HG02885 (cell line): ENCODE measurements around the gene TMOD4.
"Not testable (repeated sequence)": the region's sequence is repeated elsewhere in the genome, so short reads cannot be mapped to it uniquely, and the experiment has no call there.

Experiments used
- ATAC-seq: cut with Tn5 transposase; IDR thresholded peaks from one replicate; pipeline ENCODE4 v1.9.1; 2021; ENCODE audit warnings: mild to moderate bottlenecking; ENCODE audit not compliant: unreplicated experiment, poor library complexity

Gene TMOD4

GRCh38 chr1:151175863-151176262, at the start of gene TMOD4:
Gene TMOD4, minus strand, starts transcription at chr1:151175981. Its CDS starts 1,106 bp downstream, at chr1:151174875.
- ATAC-seq = no peak

- ATAC-seq = no peak
These were observed 46.3 kb upstream of the TMOD4 start for GRCh38 chr1:151222130-151222529.

GRCh38 chr1:151221616-151222015, 45.8 kb upstream of the TMOD4 start:
- ATAC-seq = no peak

- no peak for ATAC-seq
These were observed 37.8 kb upstream of the TMOD4 start for GRCh38 chr1:151213560-151213959.

- ATAC-seq = no peak
These were observed 36.4 kb upstream of the TMOD4 start for GRCh38 chr1:151211972-151212705.

- no peak for ATAC-seq
These were observed 35.0 kb upstream of the TMOD4 start for GRCh38 chr1:151210830-151211229.

GRCh38 chr1:151205381-151205965, 29.7 kb upstream of the TMOD4 start:
- ATAC-seq = not testable (repeated sequence)

- no peak for ATAC-seq
These were observed 24.2 kb upstream of the TMOD4 start for GRCh38 chr1:151199873-151200581.

- peak; percentile 88 for ATAC-seq
These were observed 22.7 kb upstream of the TMOD4 start, which contains the start of gene PIP5K1A for GRCh38 chr1:151198254-151199127. Gene PIP5K1A, plus strand, starts transcription at chr1:151198552. Its CDS starts 445 bp downstream, at chr1:151198997.

- ATAC-seq = no peak
These were observed 22.1 kb upstream of the TMOD4 start for GRCh38 chr1:151197863-151198253.

- ATAC-seq = no peak
These were observed 20.6 kb upstream of the TMOD4 start for GRCh38 chr1:151196292-151196800.

GRCh38 chr1:151194894-151195594, 19.3 kb upstream of the TMOD4 start:
- not testable (repeated sequence) for ATAC-seq

GRCh38 chr1:151193856-151194255, 18.1 kb upstream of the TMOD4 start:
- ATAC-seq = no peak

GRCh38 chr1:151193304-151193703, 17.5 kb upstream of the TMOD4 start:
- no peak for ATAC-seq

- ATAC-seq = no peak
These were observed 16.3 kb upstream of the TMOD4 start for GRCh38 chr1:151192047-151192446.

- ATAC-seq = peak; percentile 90
These were observed 14.1 kb upstream of the TMOD4 start, which contains the start of gene VPS72 for GRCh38 chr1:151189637-151190445. Gene VPS72, minus strand, starts transcription at chr1:151190197. Its CDS starts 76 bp downstream, at chr1:151190121.

GRCh38 chr1:151188667-151189066, 12.9 kb upstream of the TMOD4 start:
- ATAC-seq = not testable (repeated sequence)

- no peak for ATAC-seq
These were observed 11.4 kb upstream of the TMOD4 start for GRCh38 chr1:151187205-151187604.

GRCh38 chr1:151184211-151184610, 8.4 kb upstream of the TMOD4 start:
- no peak for ATAC-seq
